ENCODE measurements around the gene XNDC1N.

GRCh38 chr11:71977090-71977489, 48.7 kb upstream of the XNDC1N start:
- no peak for TF ChIP-seq CTCF (IDR thresholded peaks at IDR 0.05; ENCODE audit: poor library complexity, severe bottlenecking)
- no peak for TF ChIP-seq REST (IDR thresholded peaks at IDR 0.05; ENCODE audit: borderline replicate concordance)
- TF ChIP-seq POLR2AphosphoS5 (IDR thresholded peaks at IDR 0.05), result no peak
- no peak for TF ChIP-seq TAF1 (IDR thresholded peaks at IDR 0.05; ENCODE audit: low read depth)
